C4-2B (cell line): Measurements from ENCODE around the gene CCDC200.

Source experiments
- ZFX ChIP-seq: fragments of 450-650 bp; IDR thresholded peaks from 2 replicates; pipeline ENCODE4 v1.6.1; 2017
- TF ChIP-seq, protein P1 (sequence below): fragments of 450-650 bp; conservative IDR thresholded peaks from 2 replicates; pipeline ENCODE4 v1.5.1; 2017; ENCODE audit warnings: mild to moderate bottlenecking

DNA sequence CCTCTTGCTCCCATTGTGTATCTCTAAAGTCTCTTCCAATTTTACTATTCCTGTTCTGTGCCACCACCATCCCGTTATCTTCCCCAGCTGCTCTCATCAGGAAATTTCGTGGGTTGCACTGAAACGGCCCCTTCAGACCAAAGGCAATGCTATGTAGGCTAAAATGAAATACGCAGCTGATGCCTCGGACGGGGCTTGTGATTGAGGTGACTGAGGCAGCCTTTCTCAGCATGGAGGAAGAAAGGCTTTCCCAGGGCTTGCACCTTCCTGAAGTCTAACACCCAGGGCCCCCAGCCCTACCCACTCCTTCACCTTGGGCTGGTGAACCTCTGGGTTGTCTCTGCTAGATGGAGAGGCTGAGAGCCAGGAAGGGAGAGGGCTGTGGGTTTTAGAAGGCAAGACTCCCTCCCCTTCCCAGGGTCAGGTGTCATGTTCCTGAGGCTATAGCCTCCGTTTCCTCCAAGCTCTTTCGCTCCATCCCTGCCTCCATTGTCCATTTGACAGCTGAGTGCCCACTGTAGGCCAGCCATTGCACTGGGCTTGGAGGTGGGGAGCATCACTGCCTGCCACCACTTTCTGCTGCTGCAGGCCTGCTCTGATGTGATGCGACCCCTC is 7.8 kb downstream of the CCDC200 start:
- no peak for TF ChIP-seq ZFX
- TF ChIP-seq, protein P1, sequence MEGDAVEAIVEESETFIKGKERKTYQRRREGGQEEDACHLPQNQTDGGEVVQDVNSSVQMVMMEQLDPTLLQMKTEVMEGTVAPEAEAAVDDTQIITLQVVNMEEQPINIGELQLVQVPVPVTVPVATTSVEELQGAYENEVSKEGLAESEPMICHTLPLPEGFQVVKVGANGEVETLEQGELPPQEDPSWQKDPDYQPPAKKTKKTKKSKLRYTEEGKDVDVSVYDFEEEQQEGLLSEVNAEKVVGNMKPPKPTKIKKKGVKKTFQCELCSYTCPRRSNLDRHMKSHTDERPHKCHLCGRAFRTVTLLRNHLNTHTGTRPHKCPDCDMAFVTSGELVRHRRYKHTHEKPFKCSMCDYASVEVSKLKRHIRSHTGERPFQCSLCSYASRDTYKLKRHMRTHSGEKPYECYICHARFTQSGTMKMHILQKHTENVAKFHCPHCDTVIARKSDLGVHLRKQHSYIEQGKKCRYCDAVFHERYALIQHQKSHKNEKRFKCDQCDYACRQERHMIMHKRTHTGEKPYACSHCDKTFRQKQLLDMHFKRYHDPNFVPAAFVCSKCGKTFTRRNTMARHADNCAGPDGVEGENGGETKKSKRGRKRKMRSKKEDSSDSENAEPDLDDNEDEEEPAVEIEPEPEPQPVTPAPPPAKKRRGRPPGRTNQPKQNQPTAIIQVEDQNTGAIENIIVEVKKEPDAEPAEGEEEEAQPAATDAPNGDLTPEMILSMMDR = no peak
